ENCODE results near the gene ABCB9.

GRCh38 chr12:122939125-122939524 is 27.1 kb downstream of the ABCB9 start:
- TF ChIP-seq CTCF (IDR thresholded peaks at IDR 0.05): no peak
- no peak for TF ChIP-seq EZH2phosphoT487 (IDR thresholded peaks at IDR 0.05)
- no peak for TF ChIP-seq EZH2 (IDR thresholded peaks at IDR 0.05)

Data from neural progenitor cell (in vitro differentiated cells).